Caki2 (cell line): ENCODE results near the gene HOXB3. TPM values are rescaled to one million over a fixed set of nuclear protein-coding genes. Genes with fewer than 3 reads are reported as not detected.
A peak's percentile ranks its signal among the peaks of the same experiment; 100 is the strongest.

Source experiments
- DNase-seq: peaks from one replicate; pipeline ENCODE4 v3.0.0-alpha.2; 2015; ENCODE audit warnings: low read depth
- in situ Hi-C: cut with HindIII; loops from 2 replicates; pipeline ENCODE4 v1.10.0; 2016; ENCODE audit warnings: low sequenced_read_pairs, low pct_unique_long_range_greater_than_20kb, mixed read lengths
- total RNA-seq: library from RNA; depleted of rRNA; stranded (reverse); fragments of >200 nt; shearing (Covaris generic); gene quantifications from 2 replicates; pipeline ENCODE4 v1.2.3, GENCODE V29; 2014; ENCODE audit warnings: low replicate concordance

HOXB3 gene
- total RNA-seq, 1 experiment from 2014 or later: 1.1 TPM

- in situ Hi-C loops: no loop called here
- no peak for DNase-seq
Measured at GRCh38 chr17:48592577-48592976, 2.5 kb upstream of the HOXB3 start.

DNA sequence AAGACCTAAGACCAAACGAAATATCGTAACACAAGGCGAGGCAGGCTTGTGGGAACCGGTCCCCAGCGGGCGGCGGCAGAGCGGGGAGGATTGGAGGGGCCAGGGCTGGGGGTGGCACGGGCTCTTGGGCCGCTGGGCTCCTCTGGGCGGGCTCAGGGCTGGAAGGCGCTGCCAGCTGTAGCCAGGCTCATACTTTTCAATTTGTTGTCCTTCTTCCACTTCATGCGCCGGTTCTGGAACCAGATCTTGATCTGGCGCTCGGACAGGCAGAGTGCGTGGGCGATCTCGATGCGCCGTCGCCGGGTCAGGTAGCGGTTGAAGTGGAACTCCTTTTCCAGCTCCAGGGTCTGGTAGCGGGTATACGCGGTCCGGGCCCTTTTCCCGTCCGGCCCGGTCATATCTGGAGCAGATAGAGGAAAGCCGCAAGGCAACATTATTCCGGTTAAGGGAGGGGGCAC, 2.0 kb upstream of the HOXB3 start:
- DNase-seq: no peak
- in situ Hi-C loops: no loop called here

DNA sequence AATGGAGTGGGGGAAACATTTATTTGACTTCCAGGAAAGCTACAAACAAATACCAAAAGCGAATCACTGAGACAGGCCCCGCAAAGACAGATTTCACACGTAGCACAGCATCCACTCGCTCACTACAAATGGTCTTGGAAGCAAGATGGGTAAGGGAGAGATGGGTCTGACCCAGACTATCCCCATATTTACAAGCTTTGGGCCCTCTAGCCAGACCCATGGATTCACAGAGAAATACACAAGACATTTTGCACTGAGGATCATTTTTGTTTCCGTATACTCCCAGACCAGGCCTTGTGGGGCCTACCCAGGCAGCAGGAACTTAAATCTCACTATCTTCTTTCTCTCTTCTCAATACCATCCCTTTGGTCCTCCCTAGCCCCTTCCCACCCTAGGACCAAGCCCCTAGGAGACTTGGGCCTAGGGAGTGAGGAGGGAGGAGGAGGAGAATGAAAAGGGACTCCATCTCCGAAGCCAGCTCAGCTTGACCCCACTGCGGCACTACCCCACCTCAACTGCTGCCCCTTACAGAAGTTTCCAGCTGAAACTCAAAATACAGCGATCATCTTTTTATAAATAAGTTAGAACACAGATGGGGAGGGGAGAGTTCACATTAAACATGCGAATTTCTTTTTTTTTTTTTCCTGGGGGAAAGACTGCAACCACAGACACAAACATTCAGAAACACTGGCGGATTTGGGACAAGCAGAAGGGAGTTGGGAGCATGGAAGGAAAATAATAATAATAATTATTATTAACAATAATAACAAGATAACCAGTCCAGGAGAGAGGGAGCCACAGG, 1.4 kb upstream of the HOXB3 start:
- no peak for DNase-seq
- in situ Hi-C loops: no loop called here

DNA sequence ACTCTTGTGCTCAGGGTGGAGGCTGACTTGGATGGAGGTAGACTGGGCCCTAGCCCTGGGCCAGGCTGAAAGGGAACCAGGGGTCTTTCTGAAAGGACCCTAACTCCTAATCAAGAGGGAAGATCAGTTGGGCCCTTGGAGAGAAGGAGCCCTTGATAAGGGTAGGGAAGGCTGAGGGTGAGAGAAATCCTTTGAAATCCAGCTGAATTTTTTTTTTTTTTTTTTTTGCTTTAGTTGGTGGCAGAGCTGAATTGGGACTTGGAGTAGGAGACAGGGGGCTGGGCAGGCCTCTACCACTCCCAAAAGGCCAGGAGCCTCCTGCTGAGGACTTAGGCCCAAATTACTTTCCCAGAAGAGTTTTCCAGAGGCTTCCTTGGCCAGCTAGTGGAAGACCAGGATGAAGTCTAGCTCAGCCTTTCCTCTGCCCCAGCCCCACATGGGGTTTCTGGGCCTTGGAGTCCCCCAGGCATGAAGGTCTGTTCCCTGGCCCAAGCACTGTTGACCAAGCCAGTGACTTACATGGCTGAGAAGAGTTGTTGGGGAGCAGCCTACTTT, 643 bp upstream of the HOXB3 start:
- in situ Hi-C loops: no loop called here
- no peak for DNase-seq

DNA sequence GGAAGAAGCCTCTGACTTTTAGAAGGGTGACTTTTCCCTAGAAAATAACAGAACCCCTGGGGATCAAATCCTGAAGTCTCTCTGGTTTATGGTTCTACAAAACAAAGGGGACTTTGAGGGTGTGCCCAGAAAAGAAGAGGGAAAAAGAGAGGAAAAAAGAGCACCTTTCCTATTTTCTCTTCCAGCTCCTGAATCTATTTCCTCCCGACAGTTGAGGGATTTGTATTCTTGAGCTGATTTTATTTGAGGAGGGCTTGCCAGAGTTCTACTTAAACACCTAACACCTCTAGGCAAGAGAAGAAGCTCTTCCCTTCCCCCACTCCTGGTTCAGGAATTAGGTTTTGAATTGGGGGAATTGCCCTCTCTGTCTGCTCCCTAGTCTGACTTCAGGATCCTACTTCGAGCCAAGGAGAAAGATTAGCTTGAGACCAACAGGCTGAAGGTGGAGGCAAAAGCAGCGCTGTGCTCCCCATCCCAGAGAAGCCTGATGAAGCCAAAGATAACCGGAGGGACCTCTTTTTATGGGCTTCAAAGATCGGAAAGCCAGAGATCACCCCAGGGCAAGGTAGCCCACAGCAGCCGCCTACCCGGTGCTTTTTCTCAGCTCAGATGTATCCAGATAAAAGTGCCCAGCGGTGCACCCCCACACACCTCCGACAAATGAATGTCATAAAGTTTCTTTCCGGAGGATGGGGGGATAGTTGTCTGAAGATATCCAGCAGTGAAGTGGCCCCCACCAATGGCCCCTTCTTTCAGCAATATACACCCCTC, 796 bp downstream of the HOXB3 start:
- DNase-seq: no peak
- in situ Hi-C loops: no loop called here

GRCh38 chr17:48588528-48588927, 1.5 kb downstream of the HOXB3 start:
- in situ Hi-C loops: no loop called here
- no peak for DNase-seq

GRCh38 chr17:48588074-48588415, 2.0 kb downstream of the HOXB3 start:
- DNase-seq: no peak
- in situ Hi-C loops: no loop called here

GRCh38 chr17:48587276-48588073, 2.6 kb downstream of the HOXB3 start:
- in situ Hi-C loops: no loop called here
- DNase-seq: no peak

- in situ Hi-C loops: no loop called here
- DNase-seq: no peak
Measured at GRCh38 chr17:48586355-48587258, 3.4 kb downstream of the HOXB3 start.

GRCh38 chr17:48584223-48584741, 5.8 kb downstream of the HOXB3 start:
- no peak for DNase-seq
- in situ Hi-C loops: no loop called here

DNA sequence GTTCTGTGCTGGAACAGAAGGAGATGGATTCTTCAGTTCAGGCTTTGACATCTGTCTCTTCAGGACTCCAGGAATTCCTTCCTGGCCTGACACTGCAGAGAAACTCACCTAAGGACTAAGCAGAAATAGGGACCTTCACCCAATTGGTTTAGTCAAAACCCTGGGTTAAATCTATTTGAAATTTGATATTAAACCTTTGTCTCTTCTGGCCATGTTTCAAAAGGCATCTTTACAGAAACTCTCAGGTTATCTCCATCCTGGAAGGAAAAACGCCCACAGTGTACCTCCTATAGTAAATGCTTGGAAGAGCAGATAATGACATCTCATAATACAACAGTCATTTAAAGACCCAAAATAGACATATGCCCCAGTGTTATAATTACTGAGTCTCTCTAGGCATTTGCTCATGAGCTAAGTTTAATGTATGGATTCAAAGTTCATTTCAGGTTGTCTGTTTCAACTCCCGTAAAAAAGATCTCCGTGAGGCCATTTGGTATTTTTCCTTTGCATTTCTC, 6.3 kb downstream of the HOXB3 start:
- no peak for DNase-seq
- in situ Hi-C loops: no loop called here

- in situ Hi-C loops: no loop called here
- no peak for DNase-seq
Measured at GRCh38 chr17:48582750-48583069, 7.3 kb downstream of the HOXB3 start.

- no peak for DNase-seq
- in situ Hi-C loops: no loop called here
Measured at GRCh38 chr17:48579760-48580554, 10.1 kb downstream of the HOXB3 start.

DNA sequence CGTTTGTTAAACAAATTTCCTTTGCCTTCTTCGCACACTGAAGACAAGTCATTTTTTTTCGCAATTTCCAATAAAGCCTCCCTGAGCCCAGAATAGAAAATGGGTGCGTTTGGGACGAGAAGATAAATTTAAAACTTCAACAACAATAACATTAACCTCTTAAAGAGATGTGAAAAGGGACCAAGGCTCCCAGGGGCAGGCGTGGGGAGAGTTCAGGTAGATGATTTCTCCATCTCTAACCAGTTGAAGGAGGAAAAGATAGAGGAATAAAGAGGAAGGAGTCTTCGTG, 10.6 kb downstream of the HOXB3 start:
- in situ Hi-C loops: no loop called here
- no peak for DNase-seq

DNA sequence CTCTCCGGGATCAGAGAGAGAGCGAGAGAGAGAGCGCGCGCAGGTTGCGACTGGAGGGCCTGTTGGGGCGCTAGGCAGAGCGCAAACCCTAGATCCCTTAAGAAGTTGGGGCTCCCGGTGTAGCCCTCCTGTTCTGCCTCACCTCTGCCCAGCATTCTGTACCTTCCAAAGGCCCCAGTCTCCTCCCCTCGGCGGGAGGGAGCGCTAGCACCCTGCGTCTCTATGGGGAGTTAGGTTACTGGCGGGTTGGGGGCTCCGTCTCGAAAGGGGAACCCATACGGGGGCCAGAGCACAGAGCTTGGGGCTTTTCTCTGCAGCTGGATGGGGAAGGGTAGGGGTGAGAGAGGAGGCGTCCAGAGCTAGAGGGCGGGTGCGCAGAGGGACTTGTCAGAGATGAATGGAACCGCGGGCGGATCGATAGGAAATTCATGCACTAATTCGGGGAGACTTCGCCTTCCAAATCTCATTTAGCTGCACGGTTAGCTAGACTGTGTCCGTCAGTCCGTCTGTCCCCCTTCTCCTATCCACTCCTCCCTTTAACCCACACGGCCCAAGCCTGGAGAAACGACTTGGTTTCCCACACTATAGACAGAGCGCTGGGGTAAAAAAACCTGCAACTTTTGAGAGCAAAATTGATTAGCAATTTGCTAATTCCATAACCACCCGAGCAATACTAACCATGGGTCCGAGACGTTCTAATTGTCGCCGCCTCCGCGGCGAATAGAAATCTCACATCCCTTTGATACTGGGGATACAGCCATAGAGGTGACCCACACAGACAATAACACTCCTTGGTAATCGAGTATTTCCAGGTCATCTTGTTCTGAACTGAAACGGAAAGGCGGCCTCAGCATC, 11.2 kb downstream of the HOXB3 start:
- DNase-seq: no peak
- in situ Hi-C loops: no loop called here

- DNase-seq: peak; percentile 61
- in situ Hi-C loops: no loop called here
Measured at GRCh38 chr17:48577946-48578615, 12.0 kb downstream of the HOXB3 start, which contains the start of gene HOXB4. TSS of gene HOXB4 (minus strand) at chr17:48578350. CDS start at chr17:48578319, 31 bp downstream.
